ENCODE results near the gene CHEK1. TPM values are rescaled to one million over a fixed set of nuclear protein-coding genes. Genes with fewer than 3 reads are reported as not detected.

The CHEK1 gene
- total and polyA plus RNA-seq, 2 of the 8 experiments (the other 6 are each of a cell fraction or from before 2014, with no cell fraction given) = 37.7 to 133 TPM

GRCh38 chr11:125680747-125681146 lies 55.8 kb downstream of the CHEK1 start, which contains the start of gene ACRV1 (continued):
- no peak for TF ChIP-seq CHD7 (IDR thresholded peaks at IDR 0.05; ENCODE audit: insufficient replicate concordance, low read length)
- TF ChIP-seq MAFK (IDR thresholded peaks at IDR 0.05; ENCODE audit: low read depth, low read length) = no peak
- no peak for TF ChIP-seq SP2 (IDR thresholded peaks at IDR 0.05; ENCODE audit: low read length)
- TF ChIP-seq GTF2F1 (IDR thresholded peaks at IDR 0.05; ENCODE audit: borderline replicate concordance, low read depth, low read length) = no peak
